HG02610 (cell line): ENCODE results near the gene NCEH1.
"Not testable (repeated sequence)": the region's sequence is repeated elsewhere in the genome, so short reads cannot be mapped to it uniquely, and the experiment has no call there.

Source experiments
- ATAC-seq: cut with Tn5 transposase; IDR thresholded peaks from one replicate; pipeline ENCODE4 v1.9.1; 2021; ENCODE audit warnings: mild to moderate bottlenecking, moderate library complexity; ENCODE audit not compliant: unreplicated experiment

The NCEH1 gene

DNA sequence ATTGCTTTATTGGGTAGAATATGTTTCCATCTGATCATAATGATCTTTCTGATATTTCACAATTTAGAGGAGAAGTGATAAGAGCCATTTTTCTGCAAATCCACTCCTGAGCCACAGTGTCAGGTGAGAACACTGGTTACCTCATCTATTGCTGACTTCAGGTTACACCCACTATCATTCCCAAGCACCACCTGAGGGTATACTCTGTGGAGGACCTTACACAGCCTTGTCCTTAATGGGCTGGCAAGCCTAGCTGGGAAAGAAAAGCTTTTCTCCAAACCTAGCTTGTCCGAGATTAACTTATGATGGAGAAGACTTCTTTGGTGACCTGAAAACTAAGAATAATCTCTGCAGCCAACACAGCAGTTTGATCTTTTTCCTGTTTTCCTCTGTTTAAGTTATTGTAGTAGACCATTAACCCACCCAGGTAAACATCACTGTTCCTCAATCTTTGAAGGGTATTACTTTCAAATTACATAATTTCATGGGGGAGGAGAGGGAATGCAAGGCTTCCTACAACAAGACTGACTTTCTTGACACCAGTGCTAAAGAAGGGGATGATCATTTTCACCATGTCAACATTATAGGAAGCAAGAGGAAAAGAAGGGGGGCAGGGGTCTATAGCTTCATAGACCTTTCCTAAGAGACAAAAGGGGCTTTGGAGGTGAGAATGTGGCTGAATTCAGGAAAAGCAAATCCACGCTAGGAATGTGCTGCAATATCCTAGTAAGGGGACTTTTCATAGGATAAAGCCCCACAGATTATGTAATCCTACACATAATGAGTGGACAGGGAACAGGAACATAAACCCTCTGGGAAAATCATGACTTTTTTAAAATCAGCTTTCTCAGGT lies 1.7 kb downstream of the NCEH1 start:
- no peak for ATAC-seq

DNA sequence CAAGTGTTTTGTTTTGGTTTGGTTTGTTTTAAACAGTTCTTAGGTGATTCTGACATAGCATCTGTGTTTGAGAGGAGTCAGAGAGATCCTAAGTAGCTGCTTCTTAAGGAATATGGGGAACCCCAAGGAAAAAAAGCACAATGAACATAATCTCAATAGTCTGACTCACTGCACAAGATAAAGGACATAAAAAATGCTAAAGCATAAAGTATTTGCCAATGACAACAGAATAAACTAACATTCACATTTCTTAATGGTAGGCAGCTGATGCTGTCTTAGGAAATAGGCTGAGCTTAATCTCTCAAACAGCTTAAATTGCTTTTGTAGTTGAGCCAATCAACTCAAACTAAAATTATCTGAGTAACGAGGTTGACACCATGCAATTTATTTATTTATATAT lies 2.9 kb downstream of the NCEH1 start:
- no peak for ATAC-seq

GRCh38 chr3:172707030-172707429 lies 3.8 kb downstream of the NCEH1 start:
- no peak for ATAC-seq

DNA sequence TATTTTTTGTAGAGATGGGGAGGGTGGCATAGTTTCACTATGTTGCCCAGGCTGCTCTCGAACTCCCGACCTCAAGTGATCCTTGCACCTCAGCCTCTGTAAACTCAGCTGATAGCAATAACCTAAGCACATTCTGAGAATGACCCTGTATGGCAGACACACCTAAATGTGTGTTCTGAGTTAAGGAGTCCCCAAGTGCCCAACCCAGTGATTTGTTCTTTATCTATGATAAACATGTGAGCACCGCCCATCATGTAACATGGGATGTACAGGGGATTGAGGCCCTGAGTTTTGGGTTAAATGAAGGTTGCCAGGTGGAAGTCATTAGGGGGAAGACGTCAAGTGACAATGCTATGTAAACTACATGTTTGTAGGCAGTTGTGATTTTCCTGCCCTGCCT lies 5.7 kb downstream of the NCEH1 start:
- no peak for ATAC-seq

- no peak for ATAC-seq
Measured at GRCh38 chr3:172704001-172704400, 6.9 kb downstream of the NCEH1 start.

GRCh38 chr3:172702731-172703130 lies 8.1 kb downstream of the NCEH1 start:
- not testable (repeated sequence) for ATAC-seq

- no peak for ATAC-seq
Measured at GRCh38 chr3:172702256-172702655, 8.6 kb downstream of the NCEH1 start.

GRCh38 chr3:172701751-172702150 lies 9.1 kb downstream of the NCEH1 start:
- no peak for ATAC-seq

- no peak for ATAC-seq
Measured at GRCh38 chr3:172700936-172701455, 9.9 kb downstream of the NCEH1 start.

- ATAC-seq = no peak
Measured at GRCh38 chr3:172700256-172700655, 10.6 kb downstream of the NCEH1 start.

DNA sequence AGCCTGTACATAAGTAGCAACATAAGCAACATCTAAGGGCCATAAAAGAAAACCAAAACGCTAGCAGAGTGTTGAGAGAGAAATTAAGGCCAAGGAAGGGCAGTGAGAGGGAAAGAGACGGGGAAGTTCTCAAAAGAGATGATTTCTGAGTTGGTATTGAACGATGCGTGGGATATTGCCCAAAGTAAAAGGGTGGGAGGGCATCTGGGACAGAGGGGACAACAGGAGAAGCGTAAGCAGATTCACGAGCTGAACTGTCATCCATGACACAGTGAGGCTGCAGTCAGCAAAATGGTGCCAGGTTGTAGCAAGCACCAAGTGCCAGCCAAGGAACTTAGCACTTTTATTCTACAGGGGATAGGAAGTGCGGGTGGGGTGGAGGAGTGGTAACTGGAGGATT lies 11.8 kb downstream of the NCEH1 start:
- ATAC-seq = no peak

- ATAC-seq = no peak
Measured at GRCh38 chr3:172698631-172699030, 12.2 kb downstream of the NCEH1 start.

DNA sequence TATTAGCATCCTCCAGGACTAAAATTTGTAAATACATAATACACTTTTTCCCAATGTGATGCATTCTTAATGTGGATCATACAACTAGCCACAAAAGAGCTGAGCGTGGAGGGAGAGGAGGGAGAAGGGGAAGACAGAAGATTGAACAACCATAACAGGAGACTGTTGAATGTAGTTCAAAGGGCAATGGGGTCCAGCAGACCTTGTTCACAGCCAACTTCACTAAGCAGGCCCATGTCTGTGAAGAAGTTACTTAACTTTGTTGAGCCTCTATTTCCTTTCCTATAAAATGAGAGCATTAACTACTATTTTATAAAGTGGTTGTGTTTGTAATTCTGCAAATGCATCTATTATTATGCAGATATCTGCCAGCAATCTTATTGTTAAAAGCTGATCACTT lies 13.3 kb downstream of the NCEH1 start:
- no peak for ATAC-seq

GRCh38 chr3:172696357-172696756 lies 14.5 kb downstream of the NCEH1 start:
- ATAC-seq = no peak

GRCh38 chr3:172694573-172695246 lies 16.2 kb downstream of the NCEH1 start:
- ATAC-seq = no peak

GRCh38 chr3:172692751-172693338 lies 18.0 kb downstream of the NCEH1 start:
- peak; percentile 80 for ATAC-seq

DNA sequence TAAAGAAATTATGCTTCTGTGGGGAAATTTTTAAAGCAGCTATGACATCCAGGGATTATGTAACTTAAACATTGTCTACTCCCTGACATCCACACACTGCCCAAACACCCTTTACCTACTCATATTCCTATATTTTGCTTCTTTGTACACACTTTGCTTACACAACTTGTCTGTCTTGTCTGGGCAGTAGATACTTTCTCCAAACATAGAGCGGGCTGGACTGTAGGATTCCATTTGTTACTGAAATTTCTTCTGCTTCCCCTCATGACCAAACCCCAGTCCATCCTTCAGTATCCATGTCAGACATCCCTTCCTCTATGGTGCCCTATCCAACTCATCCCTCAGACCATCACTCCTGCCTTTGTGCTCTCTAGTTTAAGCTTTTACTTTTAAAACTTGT lies 19.9 kb downstream of the NCEH1 start:
- no peak for ATAC-seq

DNA sequence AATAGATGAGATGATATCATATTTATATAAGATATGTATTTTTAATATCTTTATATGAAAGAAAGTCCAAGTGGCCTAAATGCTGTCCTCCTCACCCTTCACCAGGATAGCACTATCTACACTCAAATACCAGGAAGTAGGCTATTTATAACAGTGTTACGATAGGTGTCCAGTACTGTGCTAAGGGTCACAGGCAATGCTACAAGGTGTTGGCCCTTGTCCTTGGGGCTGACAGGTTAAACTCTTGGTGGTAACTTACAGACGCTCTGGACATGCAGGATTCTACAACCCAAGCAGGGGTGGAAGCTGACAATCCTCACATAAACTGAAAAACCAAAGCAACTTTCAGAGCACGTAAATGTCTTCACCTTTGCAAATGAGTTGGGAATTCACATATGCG lies 22.3 kb downstream of the NCEH1 start:
- ATAC-seq = no peak

GRCh38 chr3:172687501-172687900 lies 23.4 kb downstream of the NCEH1 start:
- ATAC-seq = no peak

GRCh38 chr3:172685331-172686214 lies 25.3 kb downstream of the NCEH1 start:
- ATAC-seq = no peak

DNA sequence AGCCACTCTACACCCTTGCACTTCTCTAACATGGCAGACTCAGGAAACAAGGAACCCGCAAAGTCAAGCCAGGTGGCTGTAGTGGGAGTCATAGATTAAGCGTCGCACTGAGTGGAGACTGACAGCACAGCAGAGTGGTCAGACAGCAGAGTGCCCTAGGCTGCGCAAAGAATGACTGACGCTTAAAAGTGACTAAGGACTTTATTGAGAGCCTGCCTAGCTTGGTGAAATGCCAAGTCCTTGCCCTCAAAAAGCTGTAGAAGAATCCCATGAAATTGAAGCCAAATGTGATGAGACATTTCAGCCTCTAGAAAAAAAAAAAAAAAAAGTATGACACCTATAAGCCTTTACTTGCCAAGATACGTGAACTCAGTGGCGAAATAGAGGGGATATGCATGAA lies 30.2 kb downstream of the NCEH1 start:
- no peak for ATAC-seq
